HCT116 (cell line): Measurements from ENCODE around the gene FTCD. TPM values are rescaled to one million over a fixed set of nuclear protein-coding genes. Genes with fewer than 3 reads are reported as not detected.
"Not testable (repeated sequence)": the region's sequence is repeated elsewhere in the genome, so short reads cannot be mapped to it uniquely, and the experiment has no call there.

Experiments
- ATAC-seq: fragments of 200-7000 bp; cut with Tn5 transposase; 2 replicates; pipeline ENCODE4 v1.9.1; 2020; ENCODE audit warnings: mild to moderate bottlenecking, moderate library complexity
- BruUV-seq: library from RNA; stranded (reverse); fragments of 400-500 nt; replicated peaks from 2 replicates; lab custom pipeline; 2021; lab: Mats Ljungman, UMichigan
- CTCF ChIA-PET: fragments of 300-600 bp; sonication (Branson Sonifier 250); formaldehyde crosslinking; loops from one replicate; lab custom pipeline; 2021; ENCODE audit warnings: antibody characterized with exemption; lab: Charles Lee
- POLR2A ChIA-PET: fragments of 300-600, 350-600 bp; sonication (Branson Sonifier 250); formaldehyde crosslinking; loops from one replicate; lab custom pipeline; 2021; ENCODE audit warnings: antibody characterized with exemption; lab: Charles Lee
- RAD21 ChIA-PET, 2 experiments: fragments of 300-600 bp; sonication (Branson Sonifier 250); formaldehyde crosslinking; loops; one replicate each; lab custom pipeline; 2023; ENCODE audit warnings: low total read pairs in 2 of 2; ENCODE audit not compliant: uncharacterized antibody in 2 of 2, unreplicated experiment in 2 of 2, low non-redundant PET in 1 of 2; lab: Charles Lee
- DNase-seq: peaks from one replicate; pipeline ENCODE4 v3.0.0-alpha.2; 2010; ENCODE audit warnings: low read depth, low spot score
- H2AFZ ChIP-seq: fragments of 200-600 bp; shearing (Covaris generic), sonication (generic); 2 replicates; pipeline ENCODE4 v1.6.1; 2017; ENCODE audit warnings: low read depth, mixed run types, mixed read lengths, antibody characterized with exemption, low read length; ENCODE audit not compliant: poor library complexity, severe bottlenecking
- H3K27ac ChIP-seq: 2 replicates; pipeline ENCODE4 v1.5.1; 2012; ENCODE audit warnings: low read depth, low read length
- H3K27me3 ChIP-seq: fragments of 200-600 bp; sonication (generic); 2 replicates; pipeline ENCODE4 v1.6.1; 2016; ENCODE audit warnings: mixed run types, low read length, mixed read lengths; ENCODE audit not compliant: insufficient read depth
- H3K36me3 ChIP-seq, 2 experiments: fragments of 200-500 bp in 1 of 2; fragments of 200-600 bp in 1 of 2; sonication (Bioruptor generic) in 1 of 2; sonication (generic) in 1 of 2; 2 replicates each; pipeline versions ENCODE4 v1.5.1 to v1.6.1; 2014 to 2016; ENCODE audit warnings: low read length in 2 of 2, inconsistent platforms in 1 of 2, mixed read lengths in 1 of 2, mixed run types in 1 of 2; ENCODE audit not compliant: insufficient read depth in 2 of 2, control insufficient read depth in 1 of 2
- H3K4me1 ChIP-seq, 2 experiments: fragments of 200-600 bp in 1 of 2; sonication (generic) in 1 of 2; 2 replicates each; pipeline versions ENCODE4 v1.5.1 to v1.6.1; 2012 to 2017; ENCODE audit warnings: low read length in 2 of 2, inconsistent platforms in 1 of 2, mild to moderate bottlenecking in 1 of 2, mixed read lengths in 1 of 2, mixed run types in 1 of 2, moderate library complexity in 1 of 2; ENCODE audit not compliant: insufficient read depth in 2 of 2, control insufficient read depth in 1 of 2
- H3K4me2 ChIP-seq: fragments of 200-600 bp; sonication (generic); 2 replicates; pipeline ENCODE4 v1.6.1; 2017; ENCODE audit warnings: mixed run types, low read length, mixed read lengths
- H3K4me3 ChIP-seq, 2 experiments: fragments of 200-600 bp in 1 of 2; sonication (generic) in 1 of 2; replicated peaks in 1 of 2; 2 replicates each; pipeline ENCODE4 v1.5.1; 2011 to 2016; ENCODE audit warnings: low read length in 2 of 2, control low read depth in 1 of 2, low read depth in 1 of 2, mild to moderate bottlenecking in 1 of 2, mixed read lengths in 1 of 2, mixed run types in 1 of 2
- H3K79me2 ChIP-seq: fragments of 200-600 bp; sonication (generic); 2 replicates; pipeline ENCODE4 v1.6.1; 2017; ENCODE audit warnings: mild to moderate bottlenecking, mixed run types, low read length, moderate library complexity, mixed read lengths; ENCODE audit not compliant: insufficient read depth
- H3K9ac ChIP-seq: fragments of 200-600 bp; sonication (generic); 2 replicates; pipeline ENCODE4 v1.6.1; 2016; ENCODE audit warnings: low read length, mixed read lengths
- H3K9me2 ChIP-seq: fragments of 200-600 bp; sonication (generic), shearing (Covaris generic); 2 replicates; pipeline ENCODE4 v1.6.1; 2017; ENCODE audit warnings: mixed run types, mild to moderate bottlenecking, moderate library complexity; ENCODE audit not compliant: insufficient read depth
- H3K9me3 ChIP-seq, 2 experiments: fragments of 200-500 bp in 1 of 2; fragments of 200-600 bp in 1 of 2; sonication (Bioruptor generic) in 1 of 2; sonication (generic) in 1 of 2; 2 replicates each; pipeline ENCODE4 v1.6.1; 2014 to 2017; ENCODE audit warnings: low read length in 2 of 2, mixed read lengths in 2 of 2, inconsistent platforms in 1 of 2, low read depth in 1 of 2, mild to moderate bottlenecking in 1 of 2, mixed run types in 1 of 2, moderate library complexity in 1 of 2; ENCODE audit not compliant: control insufficient read depth in 1 of 2, insufficient read depth in 1 of 2
- H4K20me1 ChIP-seq: fragments of 200-600 bp; sonication (generic), shearing (Covaris generic); 2 replicates; pipeline ENCODE4 v1.6.1; 2017; ENCODE audit warnings: mixed run types, mild to moderate bottlenecking, moderate library complexity; ENCODE audit not compliant: insufficient read depth
- ATF3 ChIP-seq: IDR thresholded peaks from 2 replicates; pipeline ENCODE4 v1.6.1; 2012
- CBX3 ChIP-seq: IDR thresholded peaks from 2 replicates; pipeline ENCODE4 v1.6.1; 2012; ENCODE audit warnings: low read depth
- ELF1 ChIP-seq: IDR thresholded peaks from 2 replicates; pipeline ENCODE4 v1.6.1; 2012; ENCODE audit warnings: low read depth, borderline replicate concordance
- EZH2 ChIP-seq: fragments of 200-600 bp; sonication (generic); IDR thresholded peaks from 2 replicates; pipeline ENCODE4 v1.6.1; 2017; ENCODE audit warnings: antibody characterized with exemption, mixed run types
- POLR2A ChIP-seq: IDR thresholded peaks from 2 replicates; pipeline ENCODE4 v1.7.0; 2011; ENCODE audit warnings: borderline replicate concordance; ENCODE audit not compliant: insufficient read depth, insufficient read length; ENCODE audit errors: extremely low read depth
- RAD21 ChIP-seq: IDR thresholded peaks from 2 replicates; pipeline ENCODE4 v1.6.1; 2012; ENCODE audit warnings: low read depth, mild to moderate bottlenecking
- REST ChIP-seq: IDR thresholded peaks from 2 replicates; pipeline ENCODE4 v1.6.1; 2012; ENCODE audit warnings: low read depth
- SP1 ChIP-seq: IDR thresholded peaks from 2 replicates; pipeline ENCODE4 v1.6.1; 2012; ENCODE audit warnings: low read depth
- SRF ChIP-seq: IDR thresholded peaks from 2 replicates; pipeline ENCODE4 v1.6.1; 2012; ENCODE audit warnings: low read depth
- TCF7L2 ChIP-seq: IDR thresholded peaks from 2 replicates; pipeline ENCODE4 v1.7.0; 2011; ENCODE audit warnings: borderline replicate concordance, inconsistent platforms; ENCODE audit not compliant: insufficient read depth, insufficient read length; ENCODE audit errors: extremely low read depth
- ZNF274 ChIP-seq: fragments of 200-500 bp; sonication (Bioruptor generic); IDR thresholded peaks from 2 replicates; pipeline ENCODE4 v1.6.1; 2014; ENCODE audit warnings: mild to moderate bottlenecking, low read depth, low read length, inconsistent platforms
- intact Hi-C: fragments of 100-400 bp; cut with micrococcal nuclease; formaldehyde crosslinking; loops from 2 replicates; pipeline ENCODE4 v1.10.0; 2022
- total RNA-seq: library from RNA; stranded (reverse); gene quantifications from one replicate; pipeline ENCODE4 v1.2.1, GENCODE V29; 2021; ENCODE audit not compliant: unreplicated experiment

FTCD gene
- total RNA-seq, 1 experiment from 2014 or later, result 2.5 TPM

DNA sequence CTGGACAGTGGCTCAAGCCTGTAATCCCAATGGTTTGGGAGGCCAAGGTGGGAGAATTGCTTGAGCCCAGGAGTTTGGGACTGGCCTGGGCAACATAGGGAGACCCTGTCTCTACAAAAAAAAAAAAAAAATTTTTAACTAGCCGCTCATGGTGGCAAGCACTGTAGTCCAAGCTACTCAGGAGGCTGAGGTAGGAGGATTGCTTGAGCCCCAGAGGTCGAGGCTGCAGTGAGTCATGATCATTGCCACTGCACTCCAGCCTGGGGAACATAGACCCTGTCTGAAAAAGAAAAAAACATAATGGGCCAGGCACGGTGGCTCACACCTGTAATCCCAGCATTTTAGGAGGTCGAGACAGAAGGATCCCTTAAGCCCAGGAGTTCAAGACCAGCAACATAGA lies 23.6 kb upstream of the FTCD start (continued):
- TF ChIP-seq POLR2A, result no peak
- TF ChIP-seq RAD21, result no peak
- TF ChIP-seq SP1, result no peak
- TF ChIP-seq CBX3, result no peak
- no peak for TF ChIP-seq ELF1
- TF ChIP-seq ZNF274, result no peak

DNA sequence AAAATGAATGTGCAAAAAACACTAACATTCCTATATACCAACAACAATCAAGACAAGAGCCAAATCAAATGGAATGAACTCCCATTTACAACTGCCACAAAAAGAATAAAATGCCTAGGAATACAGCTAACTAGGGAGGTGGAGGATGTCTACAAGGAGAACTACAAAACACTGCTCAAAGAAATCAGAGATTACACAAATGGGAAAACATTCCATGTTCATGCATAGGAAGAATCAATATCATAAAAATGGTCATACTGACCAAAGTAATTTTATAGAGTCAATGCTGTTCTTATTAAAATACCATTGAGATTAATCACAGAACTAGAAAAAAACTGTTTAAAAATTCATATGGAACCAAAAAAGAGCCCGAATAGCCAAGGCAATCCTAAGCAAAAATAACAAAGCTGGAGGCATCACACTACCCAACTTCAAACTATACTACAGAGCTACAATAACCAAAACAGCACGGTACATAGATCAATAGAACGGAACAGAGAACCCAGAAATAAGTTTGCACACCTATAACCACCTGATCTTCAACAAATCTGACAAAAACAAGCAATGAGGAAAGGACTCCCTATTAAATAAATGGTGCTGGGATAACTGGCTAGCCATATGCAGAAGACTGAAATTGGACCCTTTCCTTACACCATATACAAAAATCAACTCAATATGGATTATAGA lies 21.2 kb upstream of the FTCD start:
- H3K4me2 ChIP-seq, POLR2A ChIA-PET, H2AFZ ChIP-seq, H3K9me2 ChIP-seq, ATAC-seq, H3K79me2 ChIP-seq, RAD21 ChIA-PET, intact Hi-C loops, CTCF ChIA-PET, H3K36me3 ChIP-seq, H3K9me3 ChIP-seq, DNase-seq, H3K4me1 ChIP-seq, H3K27ac ChIP-seq, H3K4me3 ChIP-seq, BruUV-seq, H3K9ac ChIP-seq, H4K20me1 ChIP-seq: not testable (repeated sequence)
- H3K27me3 ChIP-seq, result peaks cover 32% of the 10 kb centered on the region

GRCh38 chr21:46173573-46173972 lies 18.2 kb upstream of the FTCD start:
- Histone ChIP-seq H3K79me2 (no peaks in the 10 kb centered on the region), H3K9me2 (no peaks in the 10 kb centered on the region), H4K20me1 (no peaks in the 10 kb centered on the region), H3K27ac (no peak overlapping the region), H3K36me3 (no peaks in the 10 kb centered on the region), H3K9me3 (peaks cover 0 to 5% of the 10 kb centered on the region in 2 experiments; a peak in 1 of 4 replicates), H2AFZ (no peak overlapping the region), H3K9ac (no peak overlapping the region), H3K27me3 (peaks cover 35% of the 10 kb centered on the region), H3K4me1 (no peaks in the 10 kb centered on the region), H3K4me3 (no peak overlapping the region), H3K4me2 (no peak overlapping the region)
- ChIA-PET POLR2A (no interaction called here), CTCF (no interaction called here), RAD21 (no interaction called here)
- DNase-seq (no peak), ATAC-seq (no peak)
- TF ChIP-seq REST (no peak), ATF3 (no peak), SRF (no peak), CBX3 (no peak), TCF7L2 (no peak), EZH2 (no peak)
- intact Hi-C loops, result no loop called here
- no TSS peak for BruUV-seq
